GM21423 (cell line): ENCODE data around the gene SPRED3.

Source experiments
- ATAC-seq: cut with Tn5 transposase; IDR thresholded peaks from one replicate; pipeline ENCODE4 v1.9.1; 2021; ENCODE audit warnings: mild to moderate bottlenecking, moderate library complexity; ENCODE audit not compliant: unreplicated experiment

The SPRED3 gene

GRCh38 chr19:38443458-38443999 is 55.0 kb downstream of the SPRED3 start:
- ATAC-seq: no peak

DNA sequence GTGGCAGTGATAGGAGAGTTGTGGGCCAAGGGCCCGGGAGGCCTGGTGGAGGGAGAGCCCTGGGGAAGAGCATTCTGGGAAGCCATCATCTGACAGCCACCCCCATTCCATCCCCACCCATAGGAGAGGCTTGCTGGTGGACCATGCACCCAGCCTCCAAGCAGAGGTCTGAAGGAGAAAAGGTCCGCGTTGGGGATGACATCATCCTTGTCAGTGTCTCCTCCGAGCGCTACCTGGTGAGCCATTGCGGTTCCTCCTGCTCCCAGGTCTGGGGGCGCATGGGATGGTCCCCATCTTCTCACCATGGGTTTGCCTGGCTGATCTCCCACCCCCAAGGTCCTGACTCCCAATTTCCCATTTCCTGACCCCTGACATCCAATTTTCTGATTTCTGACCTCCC is 55.5 kb downstream of the SPRED3 start:
- ATAC-seq: no peak

DNA sequence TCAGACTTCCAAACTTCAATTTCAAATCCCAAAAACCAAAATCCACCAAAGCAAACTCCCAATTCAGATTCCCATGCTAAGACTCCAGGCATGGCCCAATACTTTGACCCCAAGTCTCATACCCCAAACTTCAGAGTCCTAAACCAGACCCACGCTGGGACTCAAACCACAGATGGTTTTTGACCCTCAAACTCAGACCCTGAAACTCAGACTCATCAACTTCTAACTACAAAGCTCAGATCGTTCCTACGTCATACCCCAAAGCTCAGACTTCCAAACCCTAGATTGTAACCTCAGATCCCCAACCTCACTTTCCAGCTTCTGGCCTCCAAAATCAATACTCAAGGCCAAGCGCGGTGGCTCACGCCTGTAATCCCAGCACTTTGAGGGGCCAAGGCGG is 56.9 kb downstream of the SPRED3 start:
- ATAC-seq: no peak

GRCh38 chr19:38448225-38448624 is 59.7 kb downstream of the SPRED3 start:
- no peak for ATAC-seq
